Brain microvascular endothelial cell (primary cell): ENCODE measurements around the gene RAB11B.
"Not testable (repeated sequence)": the region's sequence is repeated elsewhere in the genome, so short reads cannot be mapped to it uniquely, and the experiment has no call there.

ENCODE experiments used
- DNase-seq: peaks from one replicate; pipeline ENCODE4 v3.0.0-alpha.2; 2020
- H3K27ac ChIP-seq: fragments of 250-450 bp; sonication (Bioruptor Pico); 2 replicates; pipeline ENCODE4 v1.5.1; 2020; ENCODE audit warnings: mild to moderate bottlenecking, moderate library complexity
- H3K27me3 ChIP-seq: fragments of 250-450 bp; sonication (Bioruptor Pico); replicated peaks from 2 replicates; pipeline ENCODE4 v1.5.1; 2020; ENCODE audit warnings: mild to moderate bottlenecking
- H3K36me3 ChIP-seq: fragments of 250-450 bp; sonication (Bioruptor Pico); replicated peaks from 2 replicates; pipeline ENCODE4 v1.5.1; 2020; ENCODE audit warnings: mild to moderate bottlenecking
- H3K4me3 ChIP-seq: 2 replicates; pipeline ENCODE4 v1.5.1; 2011; ENCODE audit warnings: low read depth, mild to moderate bottlenecking, control low read depth, low read length, moderate library complexity
- in situ Hi-C: cut with HindIII; loops from 2 replicates; pipeline ENCODE4 v1.10.0; 2017; ENCODE audit warnings: low sequenced_read_pairs, low pct_ligation_motif_present
- TF ChIP-seq, protein P1 (sequence below): IDR thresholded peaks from 2 replicates; pipeline ENCODE4 v1.5.1; 2011; ENCODE audit warnings: low read depth, mild to moderate bottlenecking, moderate library complexity, low read length, control low read depth, inconsistent platforms; ENCODE audit errors: missing control alignments

Gene RAB11B

DNA sequence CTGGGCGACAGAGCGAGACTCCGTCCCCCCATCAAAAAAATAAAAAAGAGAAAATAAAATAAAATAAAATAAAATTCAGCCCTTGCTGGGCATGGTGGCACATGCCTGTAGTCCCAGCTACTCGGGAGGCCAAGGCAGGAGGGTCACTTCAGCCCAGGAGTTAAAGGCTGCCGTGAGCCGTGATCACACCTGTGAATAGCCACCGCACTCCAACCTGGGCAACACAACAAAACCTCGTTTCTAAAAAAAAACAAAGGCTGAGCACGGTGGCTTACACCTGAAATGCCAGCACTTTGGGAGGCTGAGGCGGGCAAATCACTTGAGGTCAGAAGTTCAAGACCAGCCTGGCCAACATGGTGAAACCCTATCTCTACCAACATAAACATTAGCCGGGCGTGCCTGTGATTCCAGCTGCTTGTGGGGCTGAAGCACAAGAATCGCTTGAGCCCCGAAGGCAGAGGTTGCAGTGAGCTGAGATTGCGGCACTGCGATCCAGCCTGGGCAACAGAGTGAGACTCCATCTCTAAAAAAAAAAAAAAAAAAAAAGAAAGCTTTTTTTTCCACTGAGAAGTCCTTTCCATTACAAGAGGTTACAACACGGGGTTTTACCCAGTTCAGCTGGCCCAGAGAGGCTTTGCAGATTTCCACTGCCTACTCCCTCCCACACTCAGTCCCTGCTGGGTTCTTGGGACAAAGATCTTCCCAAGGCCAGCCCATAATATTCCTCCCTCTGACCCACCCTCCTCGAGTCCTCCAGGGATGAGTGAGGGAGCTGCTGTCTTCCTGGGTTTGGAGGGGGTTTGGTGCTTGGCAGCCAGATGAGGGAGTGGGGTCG, 19.8 kb upstream of the RAB11B start:
- TF ChIP-seq, protein P1, sequence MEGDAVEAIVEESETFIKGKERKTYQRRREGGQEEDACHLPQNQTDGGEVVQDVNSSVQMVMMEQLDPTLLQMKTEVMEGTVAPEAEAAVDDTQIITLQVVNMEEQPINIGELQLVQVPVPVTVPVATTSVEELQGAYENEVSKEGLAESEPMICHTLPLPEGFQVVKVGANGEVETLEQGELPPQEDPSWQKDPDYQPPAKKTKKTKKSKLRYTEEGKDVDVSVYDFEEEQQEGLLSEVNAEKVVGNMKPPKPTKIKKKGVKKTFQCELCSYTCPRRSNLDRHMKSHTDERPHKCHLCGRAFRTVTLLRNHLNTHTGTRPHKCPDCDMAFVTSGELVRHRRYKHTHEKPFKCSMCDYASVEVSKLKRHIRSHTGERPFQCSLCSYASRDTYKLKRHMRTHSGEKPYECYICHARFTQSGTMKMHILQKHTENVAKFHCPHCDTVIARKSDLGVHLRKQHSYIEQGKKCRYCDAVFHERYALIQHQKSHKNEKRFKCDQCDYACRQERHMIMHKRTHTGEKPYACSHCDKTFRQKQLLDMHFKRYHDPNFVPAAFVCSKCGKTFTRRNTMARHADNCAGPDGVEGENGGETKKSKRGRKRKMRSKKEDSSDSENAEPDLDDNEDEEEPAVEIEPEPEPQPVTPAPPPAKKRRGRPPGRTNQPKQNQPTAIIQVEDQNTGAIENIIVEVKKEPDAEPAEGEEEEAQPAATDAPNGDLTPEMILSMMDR = no peak
- in situ Hi-C loops = no loop called here
- no peak overlapping the region for H3K27ac ChIP-seq
- DNase-seq = no peak
- no peaks in the 10 kb centered on the region for H3K27me3 ChIP-seq
- H3K36me3 ChIP-seq = peaks cover 63% of the 10 kb centered on the region
- no peak overlapping the region for H3K4me3 ChIP-seq

DNA sequence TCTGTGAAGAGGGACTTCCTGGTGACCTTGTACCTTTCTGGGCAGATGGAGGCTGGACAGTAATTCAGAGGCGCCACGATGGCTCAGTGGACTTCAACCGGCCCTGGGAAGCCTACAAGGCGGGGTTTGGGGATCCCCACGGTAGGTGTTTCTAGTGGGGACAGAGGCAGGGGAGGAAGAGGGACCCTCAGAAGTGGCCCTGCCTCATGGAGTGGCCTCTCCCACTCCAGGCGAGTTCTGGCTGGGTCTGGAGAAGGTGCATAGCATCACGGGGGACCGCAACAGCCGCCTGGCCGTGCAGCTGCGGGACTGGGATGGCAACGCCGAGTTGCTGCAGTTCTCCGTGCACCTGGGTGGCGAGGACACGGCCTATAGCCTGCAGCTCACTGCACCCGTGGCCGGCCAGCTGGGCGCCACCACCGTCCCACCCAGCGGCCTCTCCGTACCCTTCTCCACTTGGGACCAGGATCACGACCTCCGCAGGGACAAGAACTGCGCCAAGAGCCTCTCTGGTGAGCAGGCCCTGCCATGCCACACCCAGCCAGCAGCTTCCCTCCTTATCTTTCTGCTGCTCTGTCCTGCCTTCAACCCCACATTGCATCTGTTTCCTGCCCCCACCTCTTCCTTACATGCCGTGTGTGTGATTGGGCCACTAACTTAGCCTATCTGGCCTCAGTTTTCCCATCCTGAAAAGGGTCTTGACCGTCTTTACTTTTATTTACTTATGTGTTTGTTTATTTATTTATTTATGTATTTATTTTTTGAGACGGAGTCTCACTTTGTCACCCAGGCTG, 19.0 kb upstream of the RAB11B start:
- TF ChIP-seq, protein P1 = no peak
- Histone ChIP-seq H3K27ac (no peak overlapping the region), H3K27me3 (no peaks in the 10 kb centered on the region), H3K36me3 (peaks cover 64% of the 10 kb centered on the region), H3K4me3 (no peak overlapping the region)
- DNase-seq = no peak
- in situ Hi-C loops = no loop called here

DNA sequence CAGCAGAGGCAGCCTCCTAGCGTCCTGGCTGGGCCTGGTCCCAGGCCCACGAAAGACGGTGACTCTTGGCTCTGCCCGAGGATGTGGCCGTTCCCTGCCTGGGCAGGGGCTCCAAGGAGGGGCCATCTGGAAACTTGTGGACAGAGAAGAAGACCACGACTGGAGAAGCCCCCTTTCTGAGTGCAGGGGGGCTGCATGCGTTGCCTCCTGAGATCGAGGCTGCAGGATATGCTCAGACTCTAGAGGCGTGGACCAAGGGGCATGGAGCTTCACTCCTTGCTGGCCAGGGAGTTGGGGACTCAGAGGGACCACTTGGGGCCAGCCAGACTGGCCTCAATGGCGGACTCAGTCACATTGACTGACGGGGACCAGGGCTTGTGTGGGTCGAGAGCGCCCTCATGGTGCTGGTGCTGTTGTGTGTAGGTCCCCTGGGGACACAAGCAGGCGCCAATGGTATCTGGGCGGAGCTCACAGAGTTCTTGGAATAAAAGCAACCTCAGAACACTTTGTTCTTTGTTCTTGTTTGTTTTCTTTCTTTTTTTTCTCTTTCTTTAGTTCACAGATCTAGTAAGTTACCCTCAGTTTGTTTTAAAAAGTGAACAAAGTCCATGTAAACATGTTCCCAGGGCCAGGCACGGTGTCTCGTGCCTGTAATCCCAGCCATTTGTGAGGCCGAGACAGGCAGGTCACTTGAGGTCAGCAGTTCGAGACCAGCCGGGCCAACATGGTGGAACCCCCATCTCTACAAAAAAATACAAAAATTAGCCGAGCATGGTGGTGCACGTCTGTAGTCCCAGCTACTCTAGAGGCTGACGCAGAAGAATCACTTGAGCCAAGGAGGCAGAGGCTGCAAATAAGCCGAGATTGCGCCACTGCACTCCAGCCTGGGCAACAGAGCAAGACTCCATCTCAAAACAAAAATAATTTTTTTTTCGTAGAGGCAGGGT, 16.0 kb upstream of the RAB11B start:
- H3K4me3 ChIP-seq = no peak overlapping the region
- DNase-seq = no peak
- peaks cover 47% of the 10 kb centered on the region for H3K36me3 ChIP-seq
- in situ Hi-C loops = no loop called here
- H3K27me3 ChIP-seq = no peaks in the 10 kb centered on the region
- no peak overlapping the region for H3K27ac ChIP-seq
- TF ChIP-seq, protein P1 = no peak

DNA sequence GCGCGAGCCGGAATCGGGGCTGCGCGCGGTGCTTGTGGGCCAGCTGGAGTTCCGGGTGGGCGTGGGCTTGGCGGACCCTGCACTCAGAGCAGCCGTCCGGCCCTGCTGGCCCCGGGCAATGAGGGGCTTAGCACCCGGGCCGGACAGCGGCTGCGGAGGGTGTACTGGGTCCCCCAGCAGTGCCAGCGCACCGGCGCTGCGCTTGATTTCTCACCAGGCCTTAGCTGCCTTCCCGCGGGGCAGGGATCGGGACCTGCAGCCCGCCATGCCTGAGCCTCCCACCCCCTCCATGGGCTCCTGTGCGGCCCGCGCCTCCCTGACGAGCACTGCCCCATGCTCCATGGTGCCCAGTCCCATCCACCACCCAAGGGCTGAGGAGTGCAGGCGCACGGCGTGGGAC, 14.4 kb upstream of the RAB11B start:
- H3K4me3 ChIP-seq, H3K27ac ChIP-seq, in situ Hi-C loops, H3K27me3 ChIP-seq, DNase-seq: not testable (repeated sequence)
- peaks cover 34% of the 10 kb centered on the region for H3K36me3 ChIP-seq

DNA sequence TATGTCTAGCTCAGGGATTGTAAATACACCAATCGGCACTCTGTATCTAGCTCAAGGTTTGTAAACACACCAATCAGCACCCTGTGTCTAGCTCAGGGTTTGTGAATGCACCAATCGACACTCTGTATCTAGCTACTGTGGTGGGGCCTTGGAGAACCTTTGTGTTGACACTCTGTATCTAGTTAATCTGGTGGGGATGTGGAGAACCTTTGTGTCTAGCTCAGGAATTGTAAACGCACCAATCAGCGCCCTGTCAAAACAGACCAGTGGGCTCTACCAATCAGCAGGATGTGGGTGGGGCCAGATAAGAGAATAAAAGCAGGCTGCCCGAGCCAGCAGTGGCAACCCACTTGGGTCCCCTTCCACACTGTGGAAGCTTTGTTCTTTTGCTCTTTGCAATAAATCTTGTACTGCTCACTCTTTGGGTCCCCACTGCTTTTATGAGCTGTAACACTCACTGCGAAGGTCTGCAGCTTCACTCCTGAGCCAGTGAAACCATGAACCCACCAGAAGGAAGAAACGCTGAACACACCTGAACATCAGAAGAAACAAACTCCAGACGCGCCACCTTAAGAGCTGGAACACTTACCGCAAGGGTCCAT, 13.7 kb upstream of the RAB11B start:
- DNase-seq, in situ Hi-C loops, H3K27ac ChIP-seq, H3K27me3 ChIP-seq, H3K4me3 ChIP-seq: not testable (repeated sequence)
- H3K36me3 ChIP-seq = peaks cover 27% of the 10 kb centered on the region

DNA sequence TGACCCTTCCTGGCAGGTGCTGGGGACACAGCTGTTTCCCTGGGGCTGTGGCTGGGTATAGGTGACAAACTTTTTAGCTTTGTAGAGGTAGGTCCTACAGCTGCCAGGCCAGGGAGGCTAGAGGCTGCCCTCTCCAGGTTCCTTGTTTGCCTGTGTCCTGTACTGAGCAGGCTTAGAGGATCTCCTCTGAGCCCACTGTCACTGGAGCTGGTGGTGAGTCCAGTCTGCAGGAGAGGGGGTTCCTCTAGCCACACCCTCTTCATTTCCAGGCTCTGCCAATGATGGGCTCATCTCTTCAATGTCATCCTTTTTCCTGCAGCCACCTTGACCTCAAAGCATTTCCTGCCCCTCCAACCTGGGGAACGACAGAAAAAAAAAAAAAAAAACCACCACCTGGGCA, 12.6 kb upstream of the RAB11B start:
- H3K27me3 ChIP-seq = no peaks in the 10 kb centered on the region
- TF ChIP-seq, protein P1 = no peak
- in situ Hi-C loops = no loop called here
- H3K4me3 ChIP-seq = no peak overlapping the region
- DNase-seq = no peak
- H3K27ac ChIP-seq = no peak overlapping the region
- peaks cover 18% of the 10 kb centered on the region for H3K36me3 ChIP-seq

DNA sequence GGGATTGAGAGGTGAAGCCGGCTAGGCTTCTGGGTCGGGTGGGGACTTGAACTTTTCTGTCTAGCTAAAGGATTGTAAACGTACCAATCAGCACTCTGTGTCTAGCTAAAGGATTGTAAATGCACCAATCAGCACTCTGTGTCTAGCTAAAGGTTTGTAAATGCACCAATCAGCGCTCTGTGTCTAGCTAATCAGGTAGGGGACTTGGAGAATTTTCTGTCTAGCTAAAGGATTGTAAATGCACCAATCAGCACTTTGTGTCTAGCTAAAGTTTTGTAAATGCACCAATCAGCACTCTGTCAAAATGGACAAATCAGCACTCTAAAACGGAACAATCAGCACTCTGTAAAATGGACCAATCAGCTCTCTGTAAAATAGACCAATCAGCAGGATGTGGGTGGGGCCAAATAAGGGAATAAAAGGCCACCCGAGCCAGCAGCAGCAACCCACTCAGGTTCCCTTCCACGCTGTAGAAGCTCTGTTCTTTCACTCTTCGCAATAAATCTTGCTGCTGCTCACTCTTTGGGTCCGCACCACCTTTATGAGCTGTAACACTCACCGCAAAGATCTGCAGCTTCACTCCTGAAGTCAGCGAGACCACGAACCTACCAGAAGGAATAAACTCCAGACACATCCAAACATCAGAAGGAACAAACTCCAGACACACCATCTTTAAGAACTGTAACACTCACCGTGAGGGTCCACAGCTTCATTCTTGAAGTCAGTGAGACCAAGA, 10.8 kb upstream of the RAB11B start:
- H3K27me3 ChIP-seq, H3K27ac ChIP-seq, H3K4me3 ChIP-seq, DNase-seq, in situ Hi-C loops, H3K36me3 ChIP-seq: not testable (repeated sequence)

DNA sequence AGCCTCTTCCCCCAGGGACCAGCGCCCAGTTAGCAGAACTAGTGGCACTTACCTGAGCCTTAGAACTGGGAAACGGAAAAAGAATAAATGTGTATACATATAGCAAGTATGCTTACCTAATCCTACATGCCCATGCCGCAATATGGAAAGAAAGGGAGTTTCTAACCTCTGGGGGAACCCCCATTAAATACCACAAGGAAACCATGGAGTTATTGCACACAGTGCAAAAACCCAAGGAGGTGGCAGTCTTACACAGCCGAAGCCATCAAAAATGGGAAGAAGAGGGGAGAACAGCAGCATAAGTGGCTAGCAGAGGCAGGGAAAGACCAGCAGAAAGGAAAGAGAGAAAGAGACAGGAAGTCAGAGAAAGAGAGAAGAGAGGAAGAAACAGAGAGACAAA, 5.6 kb upstream of the RAB11B start:
- H3K27ac ChIP-seq, in situ Hi-C loops, H3K27me3 ChIP-seq, DNase-seq, H3K4me3 ChIP-seq, H3K36me3 ChIP-seq: not testable (repeated sequence)
